ENCODE results near the gene CEMP1.

- TF ChIP-seq CTCF (IDR thresholded peaks at IDR 0.05) (no peak), POLR2AphosphoS5 (IDR thresholded peaks at IDR 0.05; ENCODE audit: insufficient read depth in 1 of 2, low read depth in 1 of 2) (no peak), POLR2A (IDR thresholded peaks at IDR 0.05) (no peak)
These were observed 4.0 kb downstream of the CEMP1 start for GRCh38 chr16:2527071-2527783.

Data from vagina (tissue), 2 donors.